Left hindlimb (tissue), 1 donor: ENCODE data around the gene DNM1.
A peak's percentile ranks its signal among the peaks of the same experiment; 100 is the strongest.

Experiments
- DNase-seq: peaks from one replicate; pipeline ENCODE4 v3.0.0-alpha.2; 2018

DNM1 gene

DNA sequence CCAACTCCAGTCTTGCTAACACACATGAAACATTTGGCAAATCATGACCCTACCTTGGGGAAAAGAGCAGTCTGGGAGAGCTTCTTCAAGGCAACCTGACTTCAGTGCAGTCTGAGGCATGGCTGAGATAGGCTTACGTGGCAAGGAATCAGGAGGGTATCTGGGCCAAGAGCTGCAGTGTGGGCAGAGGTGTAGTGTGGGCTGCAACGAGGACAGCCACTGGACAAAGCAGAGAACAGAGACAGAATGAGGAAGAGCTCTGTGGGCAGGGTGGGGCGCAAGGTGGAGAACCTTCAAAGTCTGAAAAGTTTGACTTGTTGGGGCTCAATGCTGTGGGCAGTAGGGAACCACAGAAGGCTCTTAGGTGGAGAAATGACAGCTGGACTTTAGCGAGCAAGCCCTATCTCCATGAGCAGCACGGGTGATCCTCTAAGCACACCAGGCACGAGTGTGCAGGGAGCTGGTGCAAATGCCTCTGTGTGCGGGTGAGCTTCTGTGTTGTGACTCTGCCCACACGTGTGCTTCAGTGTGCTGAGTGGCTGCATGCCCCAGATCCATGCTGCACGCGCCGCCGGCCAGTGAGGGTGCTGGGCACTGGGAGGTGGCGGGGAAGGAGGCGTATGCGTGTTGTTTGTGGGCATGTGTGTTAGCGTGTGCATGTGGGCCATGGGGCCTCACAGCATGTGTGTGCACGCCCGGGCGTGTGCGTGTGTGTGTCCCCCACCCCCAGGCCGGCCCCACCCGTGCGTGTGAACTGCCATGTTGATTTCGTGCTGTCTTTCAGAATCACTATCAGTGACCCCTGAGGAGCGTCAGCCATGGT is 49.3 kb downstream of the DNM1 start:
- no peak for DNase-seq

DNA sequence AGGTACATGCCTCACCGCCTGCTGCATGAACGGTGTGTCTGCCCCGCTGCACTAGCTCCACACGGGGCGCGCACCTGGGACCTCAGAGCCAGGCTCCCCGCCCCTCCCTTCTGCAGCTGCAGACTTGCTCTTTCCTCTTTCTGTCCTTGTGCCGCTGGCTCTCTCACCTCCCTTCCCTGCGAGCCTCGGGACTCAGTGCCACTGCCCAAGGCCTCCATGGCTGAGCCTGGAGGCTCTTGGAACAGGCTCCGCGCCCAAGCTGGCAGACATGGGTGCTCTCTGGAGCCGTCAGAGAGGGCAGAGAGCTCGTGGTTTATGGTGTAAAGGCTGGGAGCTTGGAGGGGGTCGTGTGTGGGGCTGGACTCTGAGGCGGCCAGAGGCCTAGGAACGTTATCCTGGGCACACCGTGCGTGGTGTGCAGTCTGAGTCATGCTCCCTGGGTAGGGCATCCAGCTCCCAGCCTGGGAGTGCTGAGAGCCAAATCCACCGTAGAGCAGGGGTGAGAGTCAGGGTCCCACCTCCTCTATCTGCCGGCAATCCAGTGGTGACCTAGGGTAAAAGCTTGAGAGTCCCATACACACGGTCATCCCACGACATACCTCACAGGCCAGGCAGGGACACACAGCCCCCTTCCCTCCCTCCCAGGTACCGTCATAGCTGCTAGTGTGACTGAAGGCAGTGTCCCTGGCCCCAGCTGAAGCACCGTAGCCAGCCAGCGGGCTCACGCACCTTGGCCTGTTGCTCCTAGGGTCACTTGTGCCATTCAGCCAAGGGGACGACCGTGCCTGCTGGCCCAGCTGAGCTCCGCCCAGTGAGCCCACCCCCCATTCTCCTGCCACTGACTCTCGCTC is 50.2 kb downstream of the DNM1 start:
- DNase-seq: no peak

DNA sequence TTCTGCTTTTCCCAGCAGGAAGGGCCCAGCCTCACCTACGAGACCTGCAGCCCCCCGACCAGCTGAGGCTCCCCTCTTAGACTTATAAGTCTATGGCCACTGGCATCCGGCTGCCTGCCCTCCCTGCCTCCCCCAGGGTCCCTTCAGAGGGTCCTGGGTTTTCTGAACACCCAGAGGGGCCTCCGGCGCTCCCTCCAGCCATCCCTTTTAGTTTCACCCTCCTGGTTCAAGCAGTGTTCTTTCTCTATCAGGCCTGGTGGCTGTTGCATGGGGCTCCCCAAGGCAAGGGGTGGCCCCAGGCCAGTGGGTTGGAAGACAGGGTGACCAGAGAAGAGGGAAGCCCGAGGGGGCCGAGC is 50.8 kb downstream of the DNM1 start:
- no peak for DNase-seq

DNA sequence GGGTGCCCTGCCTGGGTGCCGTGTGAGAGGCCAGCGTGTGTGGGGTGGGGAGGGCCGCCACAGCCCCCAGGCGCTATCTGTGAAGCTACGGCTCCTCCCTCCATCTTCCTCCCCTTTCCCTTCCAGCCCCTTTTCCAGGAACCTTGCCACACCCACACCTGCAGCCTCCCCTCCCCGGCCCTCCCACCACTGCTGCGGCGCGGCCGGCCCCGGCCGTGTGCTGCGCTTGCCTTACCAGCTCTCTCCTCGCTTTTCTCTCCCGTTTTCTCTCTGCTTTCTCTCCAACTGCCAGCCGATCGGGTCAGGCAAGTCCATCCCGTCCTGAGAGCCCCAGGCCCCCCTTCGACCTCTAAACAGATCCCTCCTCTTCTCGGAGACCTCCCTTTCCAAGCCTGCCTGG is 51.2 kb downstream of the DNM1 start:
- DNase-seq: no peak

DNA sequence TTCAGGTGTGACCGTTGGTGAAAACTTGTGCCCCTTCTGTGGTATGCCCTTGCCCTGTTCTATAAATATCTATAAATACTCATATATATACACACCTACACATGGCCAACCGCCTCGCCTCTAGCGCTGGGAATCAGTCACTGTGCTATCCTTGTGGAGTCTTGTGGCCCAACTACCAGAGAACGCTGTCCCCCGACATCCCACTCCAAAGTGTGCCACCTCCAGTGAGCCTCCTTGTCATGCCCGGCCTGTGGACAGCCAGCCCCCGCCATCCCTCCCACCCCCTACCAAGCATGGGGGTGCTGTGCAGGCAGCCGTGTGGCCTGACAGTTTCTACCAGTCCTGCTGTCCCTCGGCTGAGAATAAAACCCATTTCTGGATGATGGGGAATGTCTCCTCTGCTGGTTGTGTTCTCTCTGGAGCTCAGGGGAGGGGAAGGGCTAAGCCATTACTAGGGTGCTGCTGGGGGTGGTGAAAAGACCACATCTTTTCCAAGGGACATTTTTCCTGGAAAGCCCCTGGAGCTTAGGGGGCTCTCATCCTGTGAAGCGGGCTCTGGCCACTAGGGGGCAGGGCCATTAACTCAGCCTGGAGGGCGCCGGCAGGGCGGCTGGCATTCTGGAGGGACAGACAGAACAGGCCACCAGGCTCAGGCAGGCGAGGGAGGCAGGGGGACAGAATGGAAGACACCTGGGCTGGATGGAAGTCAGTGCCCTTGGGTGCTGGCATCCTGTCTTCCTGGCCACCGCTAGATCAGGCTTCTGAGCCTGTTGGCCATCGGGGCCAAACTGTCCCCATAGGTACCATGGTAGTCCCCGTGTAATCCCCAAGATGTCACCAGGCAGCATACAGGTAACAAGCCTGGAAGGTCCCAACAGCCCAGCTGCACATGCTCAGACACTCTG is 51.9 kb downstream of the DNM1 start:
- DNase-seq: no peak

DNA sequence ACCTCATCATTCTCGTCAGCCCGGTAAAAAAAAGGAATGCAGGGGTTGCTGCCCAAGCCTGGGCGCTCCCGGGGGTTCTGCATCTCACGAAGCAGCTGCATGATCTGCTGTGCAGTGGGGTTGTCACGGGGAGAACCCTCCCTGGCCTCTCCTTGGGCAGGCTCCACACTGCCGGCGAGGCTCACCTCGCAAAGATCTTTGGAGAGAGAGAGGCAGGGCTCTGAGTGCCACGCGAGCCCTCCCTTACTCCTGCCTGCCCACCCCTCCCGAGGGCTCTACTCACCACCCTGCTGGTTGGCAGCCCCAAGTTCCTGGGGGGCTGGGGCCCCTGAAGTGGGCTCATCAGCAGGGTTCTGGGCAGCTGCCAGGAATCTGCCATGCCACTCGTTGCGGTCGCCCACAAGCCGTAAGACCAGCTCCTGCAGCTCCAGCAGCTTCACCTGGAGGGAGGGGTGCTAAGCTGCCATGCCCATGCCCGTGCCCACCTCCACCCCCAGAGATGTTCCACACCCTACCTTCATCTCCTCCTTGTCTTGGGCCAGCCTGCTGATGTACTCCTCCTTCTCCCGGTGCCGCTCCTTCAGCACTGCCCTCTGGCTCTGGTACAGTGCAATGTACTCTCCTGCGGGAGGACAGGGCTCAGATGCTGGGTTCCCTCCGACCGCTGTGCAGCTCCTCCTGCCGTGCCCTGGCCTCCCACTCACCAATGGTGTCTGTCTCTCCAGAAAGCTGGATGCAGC is 54.1 kb downstream of the DNM1 start:
- no peak for DNase-seq

DNA sequence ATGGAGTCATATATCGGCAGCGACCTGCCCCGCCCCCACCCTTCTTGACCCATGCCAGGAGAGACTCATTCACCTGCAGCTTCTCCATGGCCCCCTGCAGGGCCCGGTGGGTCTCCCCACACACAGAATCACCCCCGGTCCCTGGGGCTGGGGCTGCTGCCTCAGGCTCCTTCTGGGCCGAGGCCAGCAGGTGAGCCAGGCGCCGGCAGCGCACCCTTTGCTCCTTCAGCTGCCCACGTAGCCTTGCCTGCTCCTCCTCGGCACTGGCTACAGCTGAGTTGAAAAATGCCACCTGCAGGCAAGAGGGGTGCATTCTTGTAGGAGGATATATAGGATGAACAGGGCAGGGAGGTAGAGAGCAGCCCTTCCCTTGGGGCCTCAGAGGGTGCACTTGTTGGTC is 54.7 kb downstream of the DNM1 start:
- no peak for DNase-seq

DNA sequence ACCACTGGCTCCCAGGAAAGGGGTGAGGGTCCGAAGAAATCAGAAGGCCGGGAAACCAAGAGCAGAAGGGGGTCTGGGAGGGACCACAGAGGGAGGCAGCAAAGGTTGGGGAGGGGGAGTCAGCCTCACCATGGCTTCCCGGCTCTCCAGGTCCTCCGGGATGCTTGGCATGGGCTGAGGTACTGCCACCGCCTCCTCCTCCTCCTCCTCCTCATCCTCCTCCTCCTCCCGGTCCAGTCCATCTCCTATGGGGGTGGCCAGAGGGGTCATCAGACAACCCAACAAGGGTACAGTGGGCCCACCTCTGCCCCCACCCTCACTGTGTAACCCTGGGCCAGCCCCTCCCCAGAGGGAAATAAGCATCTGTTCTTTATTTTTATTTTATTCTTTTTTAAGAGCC is 55.1 kb downstream of the DNM1 start:
- DNase-seq: no peak

DNA sequence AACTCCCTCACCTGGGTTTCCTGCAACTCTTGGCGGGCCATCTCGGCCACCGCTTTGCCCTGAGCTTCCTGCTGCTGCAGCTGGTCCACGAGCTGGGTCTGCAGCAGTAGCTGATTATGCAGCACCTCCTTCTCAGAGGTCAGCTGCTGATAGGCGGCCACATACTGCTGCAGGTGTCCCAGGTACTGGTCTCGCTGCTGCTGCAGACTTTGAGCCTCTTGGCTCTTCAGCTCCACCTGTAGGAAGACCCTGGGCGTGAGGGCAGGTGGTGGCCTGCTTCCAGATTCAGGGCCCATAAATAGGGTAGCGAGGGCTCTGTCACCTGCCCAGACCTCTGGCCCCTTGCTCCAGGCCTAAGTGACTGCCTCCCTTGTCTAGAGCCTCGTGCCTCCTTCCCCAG is 56.0 kb downstream of the DNM1 start:
- no peak for DNase-seq

DNA sequence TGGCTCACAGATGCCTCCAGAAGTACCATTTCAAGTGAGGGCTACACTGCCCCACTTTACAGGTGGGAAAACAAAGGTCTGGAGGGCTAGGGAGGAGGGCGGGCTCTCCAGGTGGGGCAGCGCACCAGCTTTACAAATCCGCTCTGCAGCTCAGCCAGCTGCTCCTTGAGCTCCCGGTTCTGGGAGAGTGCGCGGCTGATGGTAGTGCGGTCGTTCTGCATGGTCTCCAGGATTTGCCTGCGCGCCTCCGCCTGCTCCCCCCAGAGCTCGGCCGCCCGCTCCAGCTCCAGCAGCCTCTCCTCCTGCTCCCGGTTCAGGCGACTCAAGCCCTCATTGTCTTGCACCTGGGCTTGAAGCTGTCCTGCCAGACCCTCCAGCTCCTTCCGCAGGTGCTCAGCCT is 57.2 kb downstream of the DNM1 start:
- no peak for DNase-seq

DNA sequence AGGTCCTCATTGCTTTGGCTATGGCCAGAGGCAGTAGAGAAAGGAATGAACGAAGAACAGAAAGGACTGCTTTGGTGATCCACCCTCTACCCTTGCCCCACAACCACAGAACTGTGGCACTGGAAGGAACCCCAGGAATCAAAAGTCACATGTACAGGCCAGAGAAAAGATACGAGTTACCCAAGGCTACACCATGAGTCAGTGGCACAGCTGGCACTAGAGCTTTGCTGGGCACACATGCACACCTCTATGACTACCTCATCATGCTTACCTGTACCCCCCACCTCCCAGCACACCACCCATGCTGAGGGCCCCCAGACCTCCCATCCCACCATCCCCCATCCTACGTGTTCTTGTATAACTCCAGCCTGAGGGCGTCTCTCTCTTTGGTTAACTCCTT is 59.5 kb downstream of the DNM1 start:
- no peak for DNase-seq

DNA sequence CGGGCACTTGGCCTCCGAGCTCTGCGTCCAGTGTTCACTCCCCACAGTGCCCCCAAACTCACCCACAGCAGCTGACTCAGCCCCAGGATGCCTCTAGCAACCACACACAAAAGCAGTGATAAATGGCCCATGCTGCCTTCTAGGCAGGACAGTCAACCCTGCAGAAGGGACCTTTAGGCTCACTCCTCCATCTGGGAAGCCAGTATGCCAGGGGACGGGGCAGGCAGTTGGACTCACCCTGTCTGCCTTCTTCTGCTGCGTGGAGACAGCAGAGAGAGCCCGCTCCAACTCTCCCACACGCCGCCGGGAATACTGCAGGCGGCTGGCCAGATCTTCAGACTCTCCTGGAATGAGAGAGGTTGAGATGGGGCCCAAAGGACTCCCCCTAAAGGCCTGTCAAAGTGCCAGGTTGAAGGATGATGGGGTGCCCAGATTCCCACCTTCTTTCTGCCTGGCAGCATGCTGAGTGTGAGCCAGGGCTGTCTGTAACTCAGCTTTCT is 62.2 kb downstream of the DNM1 start:
- no peak for DNase-seq

DNA sequence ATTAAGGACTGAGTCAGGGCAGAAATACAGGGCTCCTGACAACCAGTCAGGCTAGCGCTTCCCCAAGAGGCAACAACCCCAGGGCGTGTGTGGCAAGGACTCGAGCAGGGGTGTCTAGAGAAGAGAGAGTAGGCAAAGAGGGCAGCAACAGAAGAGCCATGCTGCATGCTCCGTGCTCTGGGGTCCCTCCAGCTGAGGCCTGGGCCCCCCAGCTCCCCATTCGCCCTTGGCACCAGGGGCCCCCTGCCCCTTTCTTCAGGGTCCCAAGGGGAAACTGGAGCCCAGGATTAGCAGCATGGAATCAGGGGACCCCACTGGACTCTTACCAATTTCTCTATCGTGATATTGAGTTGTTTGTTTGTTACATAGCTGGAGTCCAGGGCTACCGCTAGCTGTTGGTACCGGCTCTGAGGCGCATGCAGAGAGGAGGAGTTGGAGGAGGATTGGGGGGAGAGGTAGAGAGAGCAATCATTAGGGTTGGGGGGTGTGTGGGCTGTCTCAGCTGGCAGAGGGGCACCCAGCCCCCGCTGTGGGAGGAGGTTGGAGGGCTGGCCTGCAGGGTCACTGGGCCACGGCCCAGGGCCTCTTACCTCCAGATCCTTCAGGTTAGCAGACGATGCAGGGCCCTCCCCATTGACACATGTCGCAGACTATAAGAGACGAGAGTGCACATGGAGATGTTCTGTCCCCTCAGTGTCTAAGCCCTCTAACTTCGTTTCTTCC is 63.9 kb downstream of the DNM1 start:
- DNase-seq: no peak

DNA sequence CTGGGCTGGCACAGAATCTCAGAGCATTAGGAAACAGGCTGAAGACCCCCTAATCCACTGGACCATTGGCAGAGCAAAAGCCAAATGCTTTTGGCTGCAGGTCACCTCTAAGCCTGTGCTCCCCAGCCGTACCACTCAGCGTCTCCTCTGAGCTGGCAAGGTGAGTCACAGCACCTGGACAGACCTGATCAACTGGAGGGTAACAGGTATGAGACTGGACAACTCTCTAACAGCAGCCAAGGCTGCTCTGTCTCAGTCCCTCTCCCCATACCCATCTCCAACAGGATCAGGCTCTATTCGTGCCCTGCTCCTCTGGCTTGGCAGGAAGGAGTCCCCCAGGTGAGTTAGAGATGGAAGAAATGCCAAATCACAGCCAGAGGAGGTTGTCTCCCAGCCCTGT is 67.9 kb downstream of the DNM1 start:
- DNase-seq: no peak

DNA sequence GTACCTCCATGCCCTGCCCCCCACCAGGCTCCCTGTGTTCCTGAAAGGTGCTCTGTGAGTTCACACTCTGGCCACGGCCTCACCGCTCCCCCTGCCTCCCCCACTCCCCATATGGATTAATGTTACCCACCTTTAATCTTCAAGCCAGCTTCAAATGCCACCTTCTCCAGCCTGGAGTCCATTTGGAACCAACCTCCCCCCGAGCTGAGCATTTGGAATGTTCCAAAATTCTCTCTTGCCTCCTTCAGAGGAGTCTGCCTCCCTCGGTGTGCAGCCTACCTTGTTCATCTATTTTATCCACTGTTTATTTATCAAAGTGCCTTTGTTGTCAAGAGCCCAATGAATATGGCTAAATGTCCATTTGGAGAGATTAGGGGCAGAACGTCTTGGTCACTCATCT is 68.3 kb downstream of the DNM1 start:
- no peak for DNase-seq

DNA sequence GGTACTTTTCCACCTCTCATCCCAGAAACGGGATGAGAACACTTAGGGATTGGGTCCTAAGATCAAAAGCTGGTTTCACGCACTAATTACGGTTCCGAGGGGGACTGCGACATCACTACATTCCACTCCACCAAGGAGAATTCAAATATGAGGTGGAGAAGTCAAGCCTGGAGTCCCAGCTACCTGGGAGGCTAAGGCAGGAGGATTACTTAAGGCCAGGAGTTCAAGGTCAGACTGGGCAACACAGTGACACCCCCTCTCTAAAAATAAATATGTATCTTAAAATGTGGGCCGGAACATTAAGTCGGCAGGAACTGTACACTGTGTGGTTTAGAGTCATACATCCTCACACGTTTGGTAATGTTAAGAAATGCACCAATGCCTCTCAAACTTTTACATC is 71.1 kb downstream of the DNM1 start:
- no peak for DNase-seq

DNA sequence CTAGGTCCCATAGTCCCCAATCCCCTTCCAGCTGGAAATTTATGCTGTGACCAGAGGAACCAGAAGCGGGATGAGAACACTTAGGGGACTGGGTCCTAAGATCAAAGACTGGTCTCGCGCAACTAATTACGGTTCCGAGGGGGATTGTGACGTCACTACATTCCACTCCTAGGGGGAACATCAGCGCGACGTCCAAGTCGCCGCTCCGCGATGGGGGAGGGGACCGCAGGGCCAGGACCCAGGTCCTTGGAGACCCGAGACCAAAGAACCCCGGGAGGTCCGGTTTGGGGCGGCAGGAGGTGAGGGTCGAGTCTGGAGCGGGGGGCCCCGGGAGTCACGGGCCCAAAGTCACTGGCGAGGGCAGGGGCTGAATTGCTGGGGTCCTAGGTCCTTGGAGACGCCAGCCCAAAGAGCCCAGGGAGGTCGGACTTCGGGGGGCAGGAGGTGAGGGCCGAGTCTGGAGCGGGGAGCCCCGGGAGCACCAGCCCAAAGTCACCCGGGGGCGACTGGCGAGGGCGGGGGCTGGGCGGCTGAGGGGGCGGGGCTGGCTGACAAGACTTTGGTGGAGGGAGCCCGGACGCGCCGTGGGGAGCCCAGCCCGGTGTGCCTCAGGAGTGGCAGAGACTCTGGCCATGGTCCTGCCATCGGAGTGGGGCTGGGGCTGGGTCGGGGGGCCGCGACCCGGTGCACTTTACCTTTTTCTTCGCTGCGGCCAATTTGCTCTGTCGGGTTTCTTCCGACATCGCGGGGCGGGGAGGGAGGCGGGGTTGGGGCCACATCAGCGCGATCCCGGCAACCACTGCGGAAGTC is 72.2 kb downstream of the DNM1 start, which contains the start of gene GOLGA2:
Gene GOLGA2, minus strand, starts transcription at position 810 of the 810 bp plus-strand sequence. Its CDS starts 31 bp downstream, at position 779.
- DNase-seq: peak; percentile 73

DNA sequence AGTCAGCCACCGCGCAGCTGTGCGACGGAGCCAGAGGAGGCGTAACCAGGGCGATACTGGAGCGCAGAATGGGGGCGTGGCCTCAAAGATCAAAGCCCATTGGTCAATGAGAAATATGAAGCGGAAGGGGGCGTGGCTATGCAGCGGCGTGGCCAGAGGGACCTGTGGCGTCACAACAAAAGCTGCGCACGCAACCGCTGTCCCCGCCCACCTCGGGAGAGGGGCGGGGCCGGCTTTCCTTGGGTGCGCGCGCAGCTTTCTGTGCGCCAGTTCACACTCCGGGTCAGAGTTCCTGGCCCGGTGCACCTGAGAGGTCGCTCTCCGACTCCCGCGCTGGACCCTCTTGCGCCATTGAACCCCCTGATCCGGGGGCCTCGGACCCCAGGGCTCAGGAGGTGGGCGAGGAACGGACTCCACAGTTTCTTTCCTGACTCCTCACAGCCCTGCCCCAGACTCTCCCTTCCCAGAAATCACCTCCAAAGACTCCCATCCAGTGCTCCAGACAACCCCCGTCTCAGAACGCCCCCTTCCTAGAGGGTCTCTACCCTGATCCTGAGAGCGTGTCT is 72.9 kb downstream of the DNM1 start, which contains the start of gene SWI5:
Gene SWI5, plus strand, starts transcription at position 269 of the 566 bp plus-strand sequence.
- DNase-seq: peak; percentile 99

DNA sequence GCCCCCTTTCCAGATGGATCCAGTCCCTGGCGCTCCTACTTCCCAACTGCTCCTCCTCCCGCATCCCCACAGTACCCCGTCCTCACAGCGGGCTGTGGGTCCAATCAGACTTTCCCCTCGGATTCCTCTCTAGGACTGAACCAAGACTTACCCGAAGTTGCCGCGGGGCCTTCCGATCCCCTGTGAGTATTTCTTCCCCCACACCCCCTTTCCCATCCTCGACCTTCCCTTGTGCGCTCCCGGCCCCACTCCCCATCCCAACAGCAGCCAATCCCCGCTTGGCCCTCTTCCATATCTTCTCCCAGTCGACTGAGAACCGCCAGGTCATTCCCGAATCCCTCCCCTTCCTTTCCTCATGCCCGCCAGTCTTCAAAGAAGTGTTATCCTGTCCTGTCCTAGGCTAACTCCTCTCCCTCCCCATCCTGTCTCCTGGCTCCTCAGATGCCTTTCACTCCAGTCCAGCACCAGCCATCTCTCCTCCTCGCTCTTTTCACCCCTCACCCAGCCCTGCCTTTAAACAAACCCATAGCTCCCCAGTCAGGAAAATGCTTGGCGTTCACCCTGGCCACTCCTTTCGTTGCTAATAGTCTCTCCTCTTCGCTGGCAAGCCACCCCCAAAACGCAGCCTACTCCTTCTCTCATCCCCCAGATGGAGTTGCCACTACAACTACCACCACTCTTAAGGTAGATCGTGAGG is 73.5 kb downstream of the DNM1 start:
- peak; percentile 72 for DNase-seq
